Vagina (tissue), 2 donors: ENCODE measurements around the gene HAUS7.

Source experiments
- POLR2AphosphoS5 ChIP-seq, 2 donors: sonication (generic); formaldehyde crosslinking; IDR thresholded peaks; one replicate each; pipeline ENCODE4 v1.9.0; 2017; ENCODE audit warnings: antibody characterized with exemption in 2 of 2, mild to moderate bottlenecking in 2 of 2, low read depth in 1 of 2; ENCODE audit not compliant: insufficient read depth in 1 of 2
- TF ChIP-seq, protein P1 (sequence below), 3 experiments: fragments of 450-650 bp in 2 of 3; fragments of 200-600 bp in 1 of 3; sonication (generic) in 1 of 3; IDR thresholded peaks; one replicate each; pipeline ENCODE4 v1.5.1; 2017 to 2019; ENCODE audit warnings: antibody characterized with exemption in 3 of 3, mild to moderate bottlenecking in 2 of 3, moderate library complexity in 2 of 3

DNA sequence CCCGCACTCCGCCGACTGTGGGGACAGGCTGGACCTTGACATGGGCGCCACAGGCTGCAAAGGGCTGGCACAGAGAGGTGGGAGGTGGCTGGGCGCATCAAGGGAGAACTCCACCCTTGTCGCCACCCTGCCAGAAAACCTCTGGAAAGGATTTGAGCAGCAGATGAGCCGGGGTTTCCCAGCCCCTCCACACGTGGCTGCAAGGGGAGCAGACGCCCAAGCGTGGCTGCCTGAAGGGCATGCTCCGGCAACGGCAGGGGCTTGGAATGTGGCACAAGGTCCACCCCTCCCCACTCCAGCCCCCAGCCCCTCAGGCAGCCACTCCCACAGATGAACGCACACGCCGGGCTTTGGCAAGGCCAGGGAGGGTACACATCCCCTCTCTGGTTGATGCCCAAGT is 29.0 kb upstream of the HAUS7 start:
- TF ChIP-seq POLR2AphosphoS5 (IDR thresholded peaks at IDR 0.05; ENCODE audit: insufficient read depth in 1 of 2, low read depth in 1 of 2): no peak
- TF ChIP-seq, protein P1, sequence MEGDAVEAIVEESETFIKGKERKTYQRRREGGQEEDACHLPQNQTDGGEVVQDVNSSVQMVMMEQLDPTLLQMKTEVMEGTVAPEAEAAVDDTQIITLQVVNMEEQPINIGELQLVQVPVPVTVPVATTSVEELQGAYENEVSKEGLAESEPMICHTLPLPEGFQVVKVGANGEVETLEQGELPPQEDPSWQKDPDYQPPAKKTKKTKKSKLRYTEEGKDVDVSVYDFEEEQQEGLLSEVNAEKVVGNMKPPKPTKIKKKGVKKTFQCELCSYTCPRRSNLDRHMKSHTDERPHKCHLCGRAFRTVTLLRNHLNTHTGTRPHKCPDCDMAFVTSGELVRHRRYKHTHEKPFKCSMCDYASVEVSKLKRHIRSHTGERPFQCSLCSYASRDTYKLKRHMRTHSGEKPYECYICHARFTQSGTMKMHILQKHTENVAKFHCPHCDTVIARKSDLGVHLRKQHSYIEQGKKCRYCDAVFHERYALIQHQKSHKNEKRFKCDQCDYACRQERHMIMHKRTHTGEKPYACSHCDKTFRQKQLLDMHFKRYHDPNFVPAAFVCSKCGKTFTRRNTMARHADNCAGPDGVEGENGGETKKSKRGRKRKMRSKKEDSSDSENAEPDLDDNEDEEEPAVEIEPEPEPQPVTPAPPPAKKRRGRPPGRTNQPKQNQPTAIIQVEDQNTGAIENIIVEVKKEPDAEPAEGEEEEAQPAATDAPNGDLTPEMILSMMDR (IDR thresholded peaks at IDR 0.05): no peak
